ENCODE data around the gene BCAS3.

- TF ChIP-seq CTCF (IDR thresholded peaks at IDR 0.05) (no peak), POLR2AphosphoS5 (IDR thresholded peaks at IDR 0.05) (no peak), POLR2A (IDR thresholded peaks at IDR 0.05) (no peak), EP300 (IDR thresholded peaks at IDR 0.05) (no peak)
Measured at GRCh38 chr17:60798576-60798975, 120.9 kb downstream of the BCAS3 start.
